Skeletal muscle satellite cell (primary cell): ENCODE measurements around the gene USP54. TPM values are rescaled to one million over a fixed set of nuclear protein-coding genes. Genes with fewer than 3 reads are reported as not detected.

Experiments used
- H3K27me3 ChIP-seq: 2 replicates; pipeline ENCODE4 v1.7.0; 2013; ENCODE audit warnings: low read length; ENCODE audit not compliant: control insufficient read depth, insufficient read depth
- H3K36me3 ChIP-seq: 2 replicates; pipeline ENCODE4 v1.7.0; 2013; ENCODE audit warnings: mild to moderate bottlenecking, control low read depth, low read length; ENCODE audit not compliant: insufficient read depth
- H3K4me1 ChIP-seq: 2 replicates; pipeline ENCODE4 v1.7.0; 2013; ENCODE audit warnings: low read length; ENCODE audit not compliant: control insufficient read depth, insufficient read depth
- H3K4me2 ChIP-seq: 2 replicates; pipeline ENCODE4 v1.7.0; 2013; ENCODE audit warnings: mild to moderate bottlenecking, low read length
- H3K4me3 ChIP-seq: 2 replicates; pipeline ENCODE4 v1.7.0; 2013; ENCODE audit warnings: low read length
- H3K9ac ChIP-seq: 2 replicates; pipeline ENCODE4 v1.7.0; 2013; ENCODE audit warnings: mild to moderate bottlenecking, low read depth, low read length, moderate library complexity
- H3K9me3 ChIP-seq: replicated peaks from 2 replicates; pipeline ENCODE4 v1.7.0; 2013; ENCODE audit warnings: mild to moderate bottlenecking, control low read depth, low read length
- small RNA-seq: library from RNA; depleted of rRNA; stranded (forward); fragments of <200 nt; gene quantifications from one replicate; pipeline ENCODE3, GENCODE V24; 2012

USP54 gene

GRCh38 chr10:73456187-73456890, 134.8 kb downstream of the USP54 start:
- no peaks in the 10 kb centered on the region for H3K27me3 ChIP-seq
- no peaks in the 10 kb centered on the region for H3K4me1 ChIP-seq
- H3K4me2 ChIP-seq, result no peak overlapping the region
- no peaks in the 10 kb centered on the region for H3K9me3 ChIP-seq
- peaks cover 34% of the 10 kb centered on the region for H3K36me3 ChIP-seq
- no peak overlapping the region for H3K4me3 ChIP-seq
- no peak overlapping the region for H3K9ac ChIP-seq

- peaks cover 23% of the 10 kb centered on the region for H3K36me3 ChIP-seq
- H3K9ac ChIP-seq, result no peak overlapping the region
- H3K9me3 ChIP-seq, result no peaks in the 10 kb centered on the region
Measured at GRCh38 chr10:73449113-73449512, 142.0 kb downstream of the USP54 start.

GRCh38 chr10:73448384-73448783, 142.8 kb downstream of the USP54 start:
- H3K4me3 ChIP-seq, result no peak overlapping the region
- H3K9ac ChIP-seq, result no peak overlapping the region

More at GRCh38 chr10:73449113-73449512, 142.0 kb downstream of the USP54 start:
- H3K4me2 ChIP-seq, result no peak overlapping the region
- no peaks in the 10 kb centered on the region for H3K4me1 ChIP-seq
- H3K4me3 ChIP-seq, result no peak overlapping the region
- no peaks in the 10 kb centered on the region for H3K27me3 ChIP-seq

More at GRCh38 chr10:73448384-73448783, 142.8 kb downstream of the USP54 start:
- H3K27me3 ChIP-seq, result no peaks in the 10 kb centered on the region
- no peak overlapping the region for H3K4me2 ChIP-seq
- H3K9me3 ChIP-seq, result no peaks in the 10 kb centered on the region
- peaks cover 17% of the 10 kb centered on the region for H3K36me3 ChIP-seq
- H3K4me1 ChIP-seq, result no peaks in the 10 kb centered on the region

Small RNA genes within 50 kb of the gene (small RNA-seq; reads per million reads assigned to genes)
- not detected for gene RNU6-883P
